Stimulated activated CD4-positive, alpha-beta T cell treated with anti-CD3 and anti-CD28 coated beads, Interleukin-2, amount 100 ng/mL, for 4 hours (primary cell): ENCODE data around the gene DCANP1.

Source experiments
- DNase-seq: peaks from one replicate; pipeline ENCODE4 v3.0.0-alpha.2; 2020; ENCODE audit warnings: low read depth

DCANP1 gene

GRCh38 chr5:135456238-135457099 lies 9.3 kb upstream of the DCANP1 start:
- no peak for DNase-seq

- no peak for DNase-seq
These were observed 8.7 kb upstream of the DCANP1 start for GRCh38 chr5:135455876-135456237.

GRCh38 chr5:135454946-135455345 lies 7.8 kb upstream of the DCANP1 start:
- no peak for DNase-seq

GRCh38 chr5:135453613-135454012 lies 6.5 kb upstream of the DCANP1 start:
- no peak for DNase-seq

GRCh38 chr5:135452321-135453030 lies 5.3 kb upstream of the DCANP1 start, which contains the start of gene TIFAB:
TIFAB (minus strand) TSS chr5:135452351; CDS start chr5:135449939, 2,412 bp downstream.
- DNase-seq: no peak

GRCh38 chr5:135451581-135452320 lies 4.6 kb upstream of the DCANP1 start:
- DNase-seq: no peak

- DNase-seq: no peak
These were observed 3.8 kb upstream of the DCANP1 start for GRCh38 chr5:135450952-135451351.

- DNase-seq: no peak
These were observed 3.2 kb upstream of the DCANP1 start for GRCh38 chr5:135450336-135450735.

GRCh38 chr5:135449644-135450043 lies 2.5 kb upstream of the DCANP1 start:
- no peak for DNase-seq

- no peak for DNase-seq
These were observed 1.8 kb upstream of the DCANP1 start for GRCh38 chr5:135448791-135449507.

GRCh38 chr5:135448071-135448739 lies 1.1 kb upstream of the DCANP1 start:
- DNase-seq: no peak

GRCh38 chr5:135446615-135447014 lies 533 bp downstream of the DCANP1 start:
- no peak for DNase-seq

- no peak for DNase-seq
These were observed 942 bp downstream of the DCANP1 start for GRCh38 chr5:135446206-135446605.

GRCh38 chr5:135445306-135445985 lies 1.7 kb downstream of the DCANP1 start:
- no peak for DNase-seq

- DNase-seq: no peak
These were observed 2.3 kb downstream of the DCANP1 start for GRCh38 chr5:135444881-135445280.

GRCh38 chr5:135444360-135444759 lies 2.8 kb downstream of the DCANP1 start:
- no peak for DNase-seq

- DNase-seq: no peak
These were observed 3.8 kb downstream of the DCANP1 start for GRCh38 chr5:135443161-135443960.

GRCh38 chr5:135442431-135443160 lies 4.6 kb downstream of the DCANP1 start:
- no peak for DNase-seq

GRCh38 chr5:135441919-135442318 lies 5.2 kb downstream of the DCANP1 start:
- no peak for DNase-seq
